ENCODE results near the gene AXIN2.

- TF ChIP-seq CTCF (IDR thresholded peaks at IDR 0.05): no peak
- TF ChIP-seq POLR2A (IDR thresholded peaks at IDR 0.05): no peak
These were observed 38.2 kb upstream of the AXIN2 start for GRCh38 chr17:65599650-65600049.

Measured in thyroid gland (tissue), 4 donors.